ENCODE data around the gene NMD3.
"Not testable (repeated sequence)": the region's sequence is repeated elsewhere in the genome, so short reads cannot be mapped to it uniquely, and the experiment has no call there.

The NMD3 gene

DNA sequence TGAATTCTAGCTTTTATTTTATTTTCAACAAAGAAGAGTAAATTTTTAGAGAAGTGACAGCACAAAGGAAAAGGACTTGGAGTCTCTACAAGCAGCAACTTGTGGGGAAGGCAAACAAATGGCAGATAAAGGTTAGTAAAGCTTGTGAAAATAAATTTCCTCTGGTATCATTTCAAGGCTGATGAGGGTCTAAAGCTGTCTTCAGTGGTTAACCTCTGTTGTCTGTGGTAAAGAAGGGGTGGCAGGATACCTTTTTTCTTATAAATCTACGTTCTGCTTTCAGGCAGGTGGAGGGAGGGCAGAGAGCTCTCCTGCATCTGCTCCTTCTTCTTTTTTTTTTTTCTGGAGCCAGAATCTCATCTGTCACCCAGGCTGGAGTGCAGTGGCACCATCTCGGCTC is 50.5 kb downstream of the NMD3 start:
- TF ChIP-seq, protein P1, sequence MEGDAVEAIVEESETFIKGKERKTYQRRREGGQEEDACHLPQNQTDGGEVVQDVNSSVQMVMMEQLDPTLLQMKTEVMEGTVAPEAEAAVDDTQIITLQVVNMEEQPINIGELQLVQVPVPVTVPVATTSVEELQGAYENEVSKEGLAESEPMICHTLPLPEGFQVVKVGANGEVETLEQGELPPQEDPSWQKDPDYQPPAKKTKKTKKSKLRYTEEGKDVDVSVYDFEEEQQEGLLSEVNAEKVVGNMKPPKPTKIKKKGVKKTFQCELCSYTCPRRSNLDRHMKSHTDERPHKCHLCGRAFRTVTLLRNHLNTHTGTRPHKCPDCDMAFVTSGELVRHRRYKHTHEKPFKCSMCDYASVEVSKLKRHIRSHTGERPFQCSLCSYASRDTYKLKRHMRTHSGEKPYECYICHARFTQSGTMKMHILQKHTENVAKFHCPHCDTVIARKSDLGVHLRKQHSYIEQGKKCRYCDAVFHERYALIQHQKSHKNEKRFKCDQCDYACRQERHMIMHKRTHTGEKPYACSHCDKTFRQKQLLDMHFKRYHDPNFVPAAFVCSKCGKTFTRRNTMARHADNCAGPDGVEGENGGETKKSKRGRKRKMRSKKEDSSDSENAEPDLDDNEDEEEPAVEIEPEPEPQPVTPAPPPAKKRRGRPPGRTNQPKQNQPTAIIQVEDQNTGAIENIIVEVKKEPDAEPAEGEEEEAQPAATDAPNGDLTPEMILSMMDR (IDR thresholded peaks at IDR 0.05; ENCODE audit: poor library complexity, severe bottlenecking): no peak
- Histone ChIP-seq H3K36me3 (ENCODE audit: low read depth) (0 out of 2 replicates have a peak, but pooled peaks cover 3% of the 10 kb centered on the region), H3K9me3 (ENCODE audit: severe bottlenecking) (no peaks in the 10 kb centered on the region), H3K4me1 (ENCODE audit: insufficient read depth, poor library complexity, severe bottlenecking) (peaks cover 16% of the 10 kb centered on the region), H3K27me3 (ENCODE audit: insufficient read depth, poor library complexity, severe bottlenecking) (no peaks in the 10 kb centered on the region), H3K4me3 (ENCODE audit: severe bottlenecking) (no peak overlapping the region), H3K27ac (ENCODE audit: poor library complexity, severe bottlenecking) (no peak overlapping the region)
- DNase-seq (ENCODE audit: low spot score) (no peak), ATAC-seq (ENCODE audit: low read depth) (no peak)

DNA sequence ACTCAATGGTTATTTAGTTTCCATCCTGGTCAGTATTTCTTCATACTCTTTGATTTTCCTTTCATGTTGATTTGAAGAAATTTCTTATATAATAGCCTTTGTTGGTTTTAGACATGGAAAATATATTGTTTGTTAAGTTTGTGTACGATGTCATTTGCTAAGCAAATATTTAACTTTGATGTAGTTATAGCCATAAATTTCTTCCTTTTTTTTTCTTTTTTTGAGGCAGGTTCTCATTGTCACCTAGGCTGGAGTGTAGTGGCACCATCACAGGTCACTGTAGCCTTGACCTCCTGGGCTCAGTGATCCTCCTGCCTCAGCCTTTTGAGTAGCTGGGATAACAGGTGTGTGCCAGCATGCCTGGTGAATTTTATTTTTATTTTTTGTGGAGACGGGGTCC is 51.4 kb downstream of the NMD3 start:
- Histone ChIP-seq H3K4me3 (ENCODE audit: severe bottlenecking) (no peak overlapping the region), H3K9me3 (ENCODE audit: severe bottlenecking) (no peaks in the 10 kb centered on the region), H3K27me3 (ENCODE audit: insufficient read depth, poor library complexity, severe bottlenecking) (no peaks in the 10 kb centered on the region), H3K4me1 (ENCODE audit: insufficient read depth, poor library complexity, severe bottlenecking) (peaks cover 8% of the 10 kb centered on the region), H3K36me3 (ENCODE audit: low read depth) (0 out of 2 replicates have a peak, but pooled peaks cover 3% of the 10 kb centered on the region), H3K27ac (ENCODE audit: poor library complexity, severe bottlenecking) (no peak overlapping the region)
- TF ChIP-seq, protein P1 (IDR thresholded peaks at IDR 0.05; ENCODE audit: poor library complexity, severe bottlenecking): no peak
- DNase-seq (ENCODE audit: low spot score): no peak
- ATAC-seq (ENCODE audit: low read depth): no peak

DNA sequence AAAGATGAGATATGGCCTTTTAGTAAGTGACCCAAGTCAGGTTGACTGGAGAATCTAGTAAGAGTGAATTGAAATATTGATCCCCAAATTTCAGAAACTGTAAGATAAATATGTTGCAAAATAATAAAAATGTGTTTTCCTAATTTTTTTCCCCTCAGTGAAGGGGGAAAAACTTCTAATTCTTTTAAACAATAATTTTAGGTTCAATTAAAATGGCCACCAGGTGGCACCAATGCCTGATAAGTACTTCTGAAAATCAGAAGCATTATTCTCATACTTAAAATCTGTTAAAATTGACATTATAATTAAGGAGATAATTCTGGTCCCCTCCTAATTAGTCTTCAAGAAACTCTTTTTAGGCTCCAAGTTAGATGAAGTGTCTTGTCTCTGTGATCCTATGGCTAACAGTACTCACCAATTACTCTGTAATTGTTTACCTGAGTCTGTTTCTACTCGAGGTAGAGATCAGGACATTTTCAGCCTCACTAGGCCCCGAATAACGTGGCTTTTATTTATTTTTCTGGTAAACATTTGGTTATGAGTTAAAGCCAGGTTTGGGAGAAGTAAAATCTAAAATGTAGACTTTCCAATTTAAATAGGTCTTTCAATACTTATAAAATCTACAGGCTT is 52.6 kb downstream of the NMD3 start:
- Histone ChIP-seq H3K27me3 (ENCODE audit: insufficient read depth, poor library complexity, severe bottlenecking) (no peaks in the 10 kb centered on the region), H3K4me3 (ENCODE audit: severe bottlenecking) (no peak overlapping the region), H3K4me1 (ENCODE audit: insufficient read depth, poor library complexity, severe bottlenecking) (no peaks in the 10 kb centered on the region), H3K9me3 (ENCODE audit: severe bottlenecking) (no peaks in the 10 kb centered on the region), H3K36me3 (ENCODE audit: low read depth) (0 out of 2 replicates have a peak, but pooled peaks cover 3% of the 10 kb centered on the region), H3K27ac (ENCODE audit: poor library complexity, severe bottlenecking) (no peak overlapping the region)
- TF ChIP-seq, protein P1 (IDR thresholded peaks at IDR 0.05; ENCODE audit: poor library complexity, severe bottlenecking): peak; percentile 69
- ATAC-seq (ENCODE audit: low read depth): no peak
- DNase-seq (ENCODE audit: low spot score): no peak

DNA sequence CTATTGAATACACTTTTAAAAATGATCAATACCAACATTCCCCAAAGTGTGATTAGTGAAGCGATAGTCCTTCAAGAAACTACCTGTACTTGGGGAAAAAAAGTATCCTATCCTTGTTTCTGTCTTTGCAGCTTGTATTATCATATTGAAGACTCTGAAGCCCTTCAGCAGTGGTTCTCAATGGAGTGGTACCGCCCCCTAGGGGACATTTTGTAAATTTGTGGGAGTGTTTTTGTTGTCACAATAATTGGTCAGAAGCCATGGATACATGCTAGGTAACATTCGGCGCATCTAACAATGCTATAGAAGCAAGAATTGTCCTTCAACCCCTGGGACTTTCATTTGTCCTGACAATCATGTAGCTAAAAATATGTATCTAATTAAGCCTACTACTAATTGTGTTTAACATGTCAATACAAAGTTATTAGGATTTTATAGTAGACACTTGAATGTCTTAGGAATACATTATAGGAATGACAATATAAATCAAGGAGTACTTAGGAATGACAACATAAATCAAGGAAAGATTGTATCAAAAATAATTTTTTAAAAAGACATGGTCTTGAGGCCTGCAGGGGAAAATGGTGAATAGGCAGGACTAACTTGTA is 53.7 kb downstream of the NMD3 start:
- H3K9me3 ChIP-seq (ENCODE audit: severe bottlenecking): peaks cover 5% of the 10 kb centered on the region
- TF ChIP-seq, protein P1 (IDR thresholded peaks at IDR 0.05; ENCODE audit: poor library complexity, severe bottlenecking): peak; percentile 55
- no peak overlapping the region for H3K27ac ChIP-seq (ENCODE audit: poor library complexity, severe bottlenecking)
- 0 out of 2 replicates have a peak, but pooled peaks cover 3% of the 10 kb centered on the region for H3K36me3 ChIP-seq (ENCODE audit: low read depth)
- ATAC-seq (ENCODE audit: low read depth): no peak
- no peak overlapping the region for H3K4me3 ChIP-seq (ENCODE audit: severe bottlenecking)
- no peaks in the 10 kb centered on the region for H3K27me3 ChIP-seq (ENCODE audit: insufficient read depth, poor library complexity, severe bottlenecking)
- no peak for DNase-seq (ENCODE audit: low spot score)
- no peaks in the 10 kb centered on the region for H3K4me1 ChIP-seq (ENCODE audit: insufficient read depth, poor library complexity, severe bottlenecking)

DNA sequence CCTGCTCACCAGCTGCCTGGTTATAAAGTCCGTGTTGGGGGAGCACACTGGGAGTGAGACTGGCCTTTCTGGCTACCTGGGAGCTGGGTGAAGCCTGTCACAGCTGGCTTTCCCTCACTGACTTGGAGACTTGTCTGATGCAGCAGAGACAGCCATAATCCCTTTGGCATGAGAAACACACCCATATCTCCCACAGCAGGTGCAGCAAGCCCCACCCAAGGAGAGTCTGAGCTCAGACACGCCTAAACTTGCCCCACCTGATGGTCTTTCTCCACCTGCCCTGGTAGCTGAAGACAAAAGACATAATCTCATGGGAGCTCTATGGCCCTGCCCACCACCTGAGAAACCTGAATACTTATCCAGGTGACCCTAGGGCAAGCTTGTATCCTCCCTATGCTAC is 54.8 kb downstream of the NMD3 start:
- DNase-seq (ENCODE audit: low spot score): no peak
- H3K9me3 ChIP-seq (ENCODE audit: severe bottlenecking): peaks cover 5% of the 10 kb centered on the region
- no peaks in the 10 kb centered on the region for H3K4me1 ChIP-seq (ENCODE audit: insufficient read depth, poor library complexity, severe bottlenecking)
- 0 out of 2 replicates have a peak, but pooled peaks cover 3% of the 10 kb centered on the region for H3K36me3 ChIP-seq (ENCODE audit: low read depth)
- no peak overlapping the region for H3K27ac ChIP-seq (ENCODE audit: poor library complexity, severe bottlenecking)
- ATAC-seq (ENCODE audit: low read depth): peak; percentile 27; the same call in 2 of the 3 replicates
- H3K4me3 ChIP-seq (ENCODE audit: severe bottlenecking): no peak overlapping the region
- no peaks in the 10 kb centered on the region for H3K27me3 ChIP-seq (ENCODE audit: insufficient read depth, poor library complexity, severe bottlenecking)
- TF ChIP-seq, protein P1 (IDR thresholded peaks at IDR 0.05; ENCODE audit: poor library complexity, severe bottlenecking): no peak

DNA sequence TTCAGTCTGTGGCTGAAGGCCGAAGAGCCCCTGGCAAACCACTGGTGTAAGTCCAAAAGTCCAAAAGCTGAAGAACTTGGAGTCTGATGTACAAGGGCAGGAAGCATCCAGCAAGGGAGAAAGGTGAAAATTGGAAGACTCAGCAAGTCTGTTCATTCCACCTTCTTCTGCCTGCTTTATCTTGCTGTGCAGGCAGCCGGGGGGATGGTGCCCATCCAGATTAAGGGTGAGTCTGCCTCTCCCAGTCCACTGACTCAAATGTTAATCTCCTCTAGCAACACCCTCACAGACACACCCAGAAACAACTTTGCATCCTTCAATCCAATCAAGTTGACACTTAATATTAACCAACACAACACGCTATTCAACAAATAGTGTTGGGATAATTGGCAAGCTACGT is 61.3 kb downstream of the NMD3 start:
- not testable (repeated sequence) for ATAC-seq (ENCODE audit: low read depth); H3K27me3 ChIP-seq (ENCODE audit: insufficient read depth, poor library complexity, severe bottlenecking); H3K27ac ChIP-seq (ENCODE audit: poor library complexity, severe bottlenecking); H3K36me3 ChIP-seq (ENCODE audit: low read depth); DNase-seq (ENCODE audit: low spot score); H3K9me3 ChIP-seq (ENCODE audit: severe bottlenecking); H3K4me1 ChIP-seq (ENCODE audit: insufficient read depth, poor library complexity, severe bottlenecking); H3K4me3 ChIP-seq (ENCODE audit: severe bottlenecking)
